ENCODE data around the gene ARG1. TPM values are rescaled to one million over a fixed set of nuclear protein-coding genes. Genes with fewer than 3 reads are reported as not detected.

Gene ARG1
- total and polyA plus RNA-seq, 2 of the 4 experiments (the other 2 are of a cell fraction) = not detected

GRCh38 chr6:131613296-131613925 lies 40.4 kb downstream of the ARG1 start:
- H3K9ac ChIP-seq (ENCODE audit: low read depth, low read length) = no peak overlapping the region
- H3K4me1 ChIP-seq (ENCODE audit: control insufficient read depth, insufficient read depth, low read length) = no peaks in the 10 kb centered on the region
- no peak overlapping the region for H3K23ac ChIP-seq (ENCODE audit: low read depth, low read length)
- H3K18ac ChIP-seq (ENCODE audit: low read depth, low read length) = no peak overlapping the region
- H3K4me3 ChIP-seq (ENCODE audit: insufficient read depth, low read depth, low read length) = no peak overlapping the region
- H3K56ac ChIP-seq (ENCODE audit: extremely low read depth, insufficient read depth, low read length) = no peak overlapping the region
- no peak overlapping the region for H2BK15ac ChIP-seq (ENCODE audit: low read depth, low read length)
- BruUV-seq (replicated peaks) = no TSS peak
- H3K9me3 ChIP-seq (ENCODE audit: control insufficient read depth, insufficient read depth, low read length) = no peaks in the 10 kb centered on the region
- no peaks in the 10 kb centered on the region for H4K20me1 ChIP-seq (ENCODE audit: insufficient read depth, low read length)
- H3K4ac ChIP-seq (ENCODE audit: low read depth, low read length) = no peak overlapping the region
- H4K8ac ChIP-seq (ENCODE audit: low read depth in 2 of 2, low read length in 2 of 2) = no peak overlapping the region
- H4K91ac ChIP-seq (ENCODE audit: insufficient read depth, low read depth, low read length) = no peak overlapping the region
- WGBS, 2 experiments (ENCODE audit: extremely low coverage in 2 of 2, insufficient read length in 1 of 2) = no CpG with 5 or more reads among the region's 5 CpGs
- H3K27ac ChIP-seq (ENCODE audit: insufficient read depth, low read length) = no peak overlapping the region
- CTCF ChIA-PET = interaction anchor here (1.2 to 4.6 kb wide), 2 partner anchors 11 to 14 kb away, joined by 3 to 23 read pairs; partner anchors contain the start of gene MED23
- in situ Hi-C loops (cut with MboI; ENCODE audit: low sequenced_read_pairs) = no loop called here
- no peaks in the 10 kb centered on the region for H3K27me3 ChIP-seq (ENCODE audit: control insufficient read depth, insufficient read depth, low read length)
- POLR2A ChIA-PET (ENCODE audit: unreplicated experiment) = no interaction called here
- no peaks in the 10 kb centered on the region for H3K9me1 ChIP-seq (ENCODE audit: insufficient read depth, low read length)
- no peak for TF ChIP-seq MAZ (IDR thresholded peaks at IDR 0.05; ENCODE audit: borderline replicate concordance, low read depth, low read length)
- peak; percentile 55 for TF ChIP-seq MAFK (IDR thresholded peaks at IDR 0.05; ENCODE audit: low read depth, low read length)
- no peak overlapping the region for H2AK9ac ChIP-seq (replicated peaks; ENCODE audit: low read depth, low read length, poor library complexity)
- no peak overlapping the region for H2BK120ac ChIP-seq (ENCODE audit: low read depth, low read length)
- intact Hi-C loops (cut with micrococcal nuclease) = no loop called here
- H2AFZ ChIP-seq (replicated peaks; ENCODE audit: low read length, poor library complexity) = no peak overlapping the region
- H3K79me1 ChIP-seq (ENCODE audit: low read depth in 1 of 2, low read length in 2 of 2) = no peaks in the 10 kb centered on the region; a peak in 2 of 4 replicates
- DNase-seq (no peak), ATAC-seq (ENCODE audit: low read depth) (no peak)
- H3K14ac ChIP-seq (replicated peaks; ENCODE audit: low read depth, low read length) = no peak overlapping the region
- no peak overlapping the region for H2BK5ac ChIP-seq (ENCODE audit: low read depth, low read length, poor library complexity, severe bottlenecking)
- no peak overlapping the region for H2AK5ac ChIP-seq (ENCODE audit: low read depth, low read length)
- no peak overlapping the region for H4K5ac ChIP-seq (ENCODE audit: low read depth, low read length)
- H3K4me2 ChIP-seq (ENCODE audit: low read depth, low read length) = no peak overlapping the region
- dilution Hi-C loops (cut with HindIII; ENCODE audit: low sequenced_read_pairs, unreplicated experiment) = no loop called here
- no peak overlapping the region for H2BK20ac ChIP-seq (ENCODE audit: low read depth, low read length)
- H3K36me3 ChIP-seq (ENCODE audit: control insufficient read depth, insufficient read depth, low read length) = peaks cover 29% of the 10 kb centered on the region
